H1 (cell line): ENCODE data around the gene FCHO1. TPM values are rescaled to one million over a fixed set of nuclear protein-coding genes. Genes with fewer than 3 reads are reported as not detected.

Experiments used
- CTCF ChIA-PET: fragments of 300-600 bp; sonication (Branson Sonifier 250); formaldehyde crosslinking; loops from one replicate; lab custom pipeline; 2021; ENCODE audit not compliant: partially characterized antibody; lab: Charles Lee
- POLR2A ChIA-PET: fragments of 300-600 bp; sonication (Branson Sonifier 250); formaldehyde crosslinking; loops from one replicate; lab custom pipeline; 2021; ENCODE audit warnings: inconsistent platforms; ENCODE audit not compliant: partially characterized antibody; lab: Charles Lee
- DNase-seq, 2 experiments: peaks; one replicate each; pipeline versions ENCODE4 v3.0.0 to v3.0.0-alpha.2; 2010 to 2022; ENCODE audit warnings: low spot score in 2 of 2, low read depth in 1 of 2, mixed read lengths in 1 of 2
- FAIRE-seq: peaks from 2 replicates; lab custom pipeline; 2011; peaks lifted over from hg19 to GRCh38; lab: Jason Lieb, UNC
- H2AFZ ChIP-seq: 2 replicates; pipeline ENCODE4 v1.8.1; 2012; ENCODE audit warnings: low read length, inconsistent platforms
- H2AK5ac ChIP-seq: 2 replicates; pipeline ENCODE4 v1.6.1; 2013; ENCODE audit warnings: low read depth, low read length
- H2BK120ac ChIP-seq: replicated peaks from 2 replicates; pipeline ENCODE3; 2013; ENCODE audit warnings: low read depth, low read length, inconsistent platforms
- H2BK12ac ChIP-seq: 2 replicates; pipeline ENCODE4 v1.6.1; 2013; ENCODE audit warnings: low read depth, low read length
- H2BK15ac ChIP-seq: 2 replicates; pipeline ENCODE4 v1.6.1; 2013; ENCODE audit warnings: low read length
- H2BK20ac ChIP-seq: 2 replicates; pipeline ENCODE4 v1.6.1; 2013; ENCODE audit warnings: low read length
- H2BK5ac ChIP-seq: 2 replicates; pipeline ENCODE4 v1.6.1; 2013; ENCODE audit warnings: low read depth, low read length
- H3K14ac ChIP-seq: 2 replicates; pipeline ENCODE4 v1.6.1; 2013; ENCODE audit warnings: inconsistent platforms; ENCODE audit not compliant: insufficient read length
- H3K18ac ChIP-seq: 2 replicates; pipeline ENCODE4 v1.6.1; 2013; ENCODE audit warnings: low read length; ENCODE audit errors: extremely low read depth
- H3K23ac ChIP-seq: 2 replicates; pipeline ENCODE4 v1.6.1; 2013; ENCODE audit warnings: inconsistent platforms; ENCODE audit not compliant: insufficient read length
- H3K23me2 ChIP-seq: 2 replicates; pipeline ENCODE4 v1.6.1; 2013; ENCODE audit warnings: low read depth, low read length
- H3K27ac ChIP-seq: 2 replicates; pipeline ENCODE4 v1.6.1; 2011; ENCODE audit warnings: low read depth, low read length, inconsistent platforms
- H3K27me3 ChIP-seq, 4 experiments: replicated peaks in 1 of 4; 1 replicate in 1 of 4; 2 replicates in 3 of 4; pipeline versions ENCODE4 v1.6.1 to v1.8.1; 2011 to 2013; ENCODE audit warnings: low read length in 3 of 4, mild to moderate bottlenecking in 3 of 4, inconsistent platforms in 2 of 4, mixed read lengths in 2 of 4, moderate library complexity in 1 of 4; ENCODE audit not compliant: control insufficient read depth in 3 of 4, insufficient read depth in 3 of 4; ENCODE audit errors: extremely low read depth in 1 of 4
- H3K36me3 ChIP-seq, 4 experiments: 2 replicates each; pipeline versions ENCODE4 v1.6.1 to v1.8.1; 2011 to 2013; ENCODE audit warnings: mild to moderate bottlenecking in 4 of 4, low read length in 3 of 4, moderate library complexity in 2 of 4, control low read depth in 1 of 4, inconsistent platforms in 1 of 4; ENCODE audit not compliant: insufficient read depth in 4 of 4, control insufficient read depth in 2 of 4
- H3K4ac ChIP-seq: replicated peaks from 2 replicates; pipeline ENCODE3; 2013; ENCODE audit warnings: low read length, low read depth, mixed read lengths, inconsistent platforms; ENCODE audit not compliant: insufficient read length
- H3K4me1 ChIP-seq, 4 experiments: replicated peaks in 1 of 4; 1 replicate in 1 of 4; 2 replicates in 3 of 4; pipeline versions ENCODE4 v1.6.1 to v1.8.1; 2011 to 2013; ENCODE audit warnings: low read length in 3 of 4, inconsistent platforms in 2 of 4, mixed read lengths in 1 of 4; ENCODE audit not compliant: insufficient read depth in 4 of 4, control insufficient read depth in 3 of 4
- H3K4me2 ChIP-seq, 2 experiments: 2 replicates each; pipeline versions ENCODE4 v1.6.1 to v1.8.1; 2011 to 2013; ENCODE audit warnings: low read depth in 2 of 2, low read length in 2 of 2, control low read depth in 1 of 2, inconsistent platforms in 1 of 2, mild to moderate bottlenecking in 1 of 2; ENCODE audit not compliant: insufficient read depth in 1 of 2
- H3K4me3 ChIP-seq, 4 experiments: fragments of 200-600, 300-600 bp in 1 of 4; sonication (generic), shearing (Covaris generic), sonication (Bioruptor Twin) in 1 of 4; 2 replicates each; pipeline versions ENCODE4 v1.5.1 to v1.8.1; 2011 to 2016; ENCODE audit warnings: low read length in 4 of 4, low read depth in 3 of 4, control low read depth in 2 of 4, inconsistent platforms in 2 of 4, mild to moderate bottlenecking in 2 of 4, mixed read lengths in 1 of 4, moderate library complexity in 1 of 4; ENCODE audit not compliant: insufficient read depth in 2 of 4; ENCODE audit errors: extremely low read depth in 1 of 4
- H3K56ac ChIP-seq: replicated peaks from 2 replicates; pipeline ENCODE3; 2013; ENCODE audit warnings: low read depth, mild to moderate bottlenecking, mixed read lengths, low read length, inconsistent platforms; ENCODE audit not compliant: insufficient read length
- H3K79me1 ChIP-seq: 2 replicates; pipeline ENCODE4 v1.6.1; 2013; ENCODE audit warnings: low read depth, low read length, control low read depth
- H3K79me2 ChIP-seq, 2 experiments: 2 replicates each; pipeline versions ENCODE4 v1.6.1 to v1.8.1; 2012 to 2013; ENCODE audit warnings: low read length in 2 of 2, mild to moderate bottlenecking in 2 of 2, inconsistent platforms in 1 of 2; ENCODE audit not compliant: insufficient read depth in 2 of 2, control insufficient read depth in 1 of 2
- H3K9ac ChIP-seq, 4 experiments: replicated peaks in 1 of 4; 1 replicate in 1 of 4; 2 replicates in 3 of 4; pipeline versions ENCODE4 v1.6.1 to v1.8.1; 2011 to 2013; ENCODE audit warnings: low read depth in 3 of 4, low read length in 3 of 4, control low read depth in 2 of 4, mild to moderate bottlenecking in 2 of 4, moderate library complexity in 2 of 4, inconsistent platforms in 1 of 4; ENCODE audit errors: extremely low read depth in 1 of 4
- H3K9me3 ChIP-seq, 2 experiments: 2 replicates each; pipeline versions ENCODE4 v1.6.1 to v1.8.1; 2012 to 2013; ENCODE audit warnings: mild to moderate bottlenecking in 2 of 2, moderate library complexity in 2 of 2, control low read depth in 1 of 2, inconsistent platforms in 1 of 2, low read depth in 1 of 2, low read length in 1 of 2, mixed read lengths in 1 of 2; ENCODE audit not compliant: insufficient read depth in 2 of 2
- H4K20me1 ChIP-seq, 2 experiments: replicated peaks in 1 of 2; 2 replicates each; pipeline versions ENCODE3 to v1.8.1; 2011 to 2013; ENCODE audit warnings: inconsistent platforms in 2 of 2, low read length in 2 of 2, mild to moderate bottlenecking in 1 of 2; ENCODE audit not compliant: insufficient read depth in 2 of 2, control insufficient read depth in 1 of 2
- H4K5ac ChIP-seq: 2 replicates; pipeline ENCODE4 v1.6.1; 2013; ENCODE audit warnings: low read length, low read depth, mixed read lengths, inconsistent platforms; ENCODE audit not compliant: insufficient read length
- H4K8ac ChIP-seq: 2 replicates; pipeline ENCODE4 v1.8.0; 2013; ENCODE audit warnings: mild to moderate bottlenecking, moderate library complexity, low read length, inconsistent platforms; ENCODE audit not compliant: insufficient read depth; ENCODE audit errors: extremely low read depth
- H4K91ac ChIP-seq: replicated peaks from 2 replicates; pipeline ENCODE3; 2013; ENCODE audit warnings: low read length, mixed read lengths, inconsistent platforms; ENCODE audit not compliant: insufficient read length
- ASH2L ChIP-seq: fragments of 200-600, 300-600 bp; sonication (generic); IDR thresholded peaks from one replicate; pipeline ENCODE4 v1.7.1; 2017; ENCODE audit warnings: low read length
- CBX5 ChIP-seq: fragments of 300-800, 300-1000 bp; sonication (generic); IDR thresholded peaks from 2 replicates; pipeline ENCODE4 v1.7.1; 2016; ENCODE audit warnings: antibody characterized with exemption, low read length, low read depth
- GABPA ChIP-seq: IDR thresholded peaks from 2 replicates; pipeline ENCODE4 v1.6.1; 2011; ENCODE audit warnings: mild to moderate bottlenecking, low read length, moderate library complexity, borderline replicate concordance; ENCODE audit not compliant: insufficient read depth
- HDAC2 ChIP-seq, 2 experiments: fragments of 300-600 bp in 1 of 2; sonication (generic) in 1 of 2; IDR thresholded peaks; 2 replicates each; pipeline ENCODE4 v1.6.1; 2011 to 2012; ENCODE audit warnings: low read depth in 2 of 2, low read length in 2 of 2, mild to moderate bottlenecking in 2 of 2, moderate library complexity in 2 of 2, borderline replicate concordance in 1 of 2, inconsistent platforms in 1 of 2
- HDAC6 ChIP-seq: IDR thresholded peaks from one replicate; pipeline ENCODE4 v1.7.1; 2012; ENCODE audit warnings: low read depth, mild to moderate bottlenecking, inconsistent platforms, low read length, moderate library complexity
- MAFK ChIP-seq: IDR thresholded peaks from 2 replicates; pipeline ENCODE4 v1.6.1; 2012; ENCODE audit warnings: low read depth, mild to moderate bottlenecking, improper control_type of control experiment, low read length
- SIRT6 ChIP-seq: IDR thresholded peaks from one replicate; pipeline ENCODE4 v1.7.1; 2012; ENCODE audit warnings: low read length, inconsistent platforms
- SRF ChIP-seq: IDR thresholded peaks from 2 replicates; pipeline ENCODE4 v1.6.1; 2011; ENCODE audit warnings: mild to moderate bottlenecking, low read depth, low read length, moderate library complexity
- SUZ12 ChIP-seq: fragments of 200-600 bp; sonication (generic); IDR thresholded peaks from 2 replicates; pipeline ENCODE4 v1.6.1; 2012; ENCODE audit warnings: mild to moderate bottlenecking, inconsistent platforms, low read length, moderate library complexity, mixed read lengths
- TAF1 ChIP-seq: IDR thresholded peaks from 2 replicates; pipeline ENCODE4 v1.6.1; 2011; ENCODE audit warnings: mild to moderate bottlenecking, low read depth, low read length
- WGBS, 2 experiments: shearing (Covaris generic) in 1 of 2; methylation state at CpG; one replicate each; pipeline versions ENCODE4 v1.1.6 to v1.1.7; 2013 to 2015; ENCODE audit warnings: low lambda C conversion rate in 2 of 2, mixed read lengths in 2 of 2, inconsistent platforms in 1 of 2, low coverage in 1 of 2, missing lambda C conversion rate in 1 of 2; ENCODE audit not compliant: insufficient replicate concordance in 2 of 2, insufficient coverage in 1 of 2, insufficient read length in 1 of 2; ENCODE audit errors: extremely low coverage in 1 of 2, missing lambda C conversion rate in 1 of 2; 5-methylcytosine and 5-hydroxymethylcytosine counted together
- polyA plus RNA-seq, 7 experiments: library from polyadenylated mRNA; depleted of rRNA in 3 of 7; stranded (reverse) in 5 of 7; unstranded in 2 of 7; fragments of >200 nt in 5 of 7; fragments of 200-250 nt in 2 of 7; gene quantifications; 1 replicate in 5 of 7; 2 replicates in 1 of 7; 4 replicates in 1 of 7; pipeline versions ENCODE4 v1.2.1 to v1.2.3, GENCODE V29; 2011 to 2013; ENCODE audit warnings: missing spikeins in 2 of 7, mixed read lengths in 2 of 7
- total RNA-seq: library from RNA; stranded (reverse); fragmentation: NEBNext Ultra II Directional; extraction: Animal tissue kit (Norgen Biotek cat#: 25700); gene quantifications from 2 replicates; pipeline ENCODE4 v1.2.1, GENCODE V29; 2021
- TF ChIP-seq, protein P1 (sequence below): IDR thresholded peaks from 2 replicates; pipeline ENCODE4 v1.6.1; 2012; ENCODE audit warnings: low read length, inconsistent platforms

Gene FCHO1
- total and polyA plus RNA-seq, 2 of the 8 experiments (the other 6 are each of a cell fraction or from before 2014, with no cell fraction given) = 13.0 to 25.9 TPM

DNA sequence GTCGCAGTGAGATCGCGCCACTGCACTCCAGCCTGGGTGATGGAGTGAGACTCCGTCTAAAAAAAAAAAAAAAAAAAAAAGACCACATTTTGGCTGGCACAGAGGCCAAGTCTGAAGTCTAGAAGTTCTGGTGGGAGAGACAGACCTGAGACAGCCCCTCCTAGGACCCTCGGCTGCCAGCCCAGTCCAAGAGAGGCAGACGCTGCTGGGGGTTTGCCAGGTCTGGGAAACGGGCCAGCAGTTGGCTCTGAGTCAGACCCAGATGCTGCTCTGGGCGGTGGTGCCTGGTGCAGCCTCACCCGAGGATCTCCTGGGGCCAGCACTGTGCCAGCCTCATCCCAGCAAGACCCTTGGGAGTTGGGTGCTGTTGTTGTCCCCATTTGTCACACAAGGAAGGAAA, 5.8 kb downstream of the FCHO1 start:
- no peak overlapping the region for H3K4ac ChIP-seq
- WGBS, 2 experiments = 93% methylated on average over 3 of the region's 9 CpGs; no CpG with 5 or more reads in 1 of the 2 experiments
- H3K9me3 ChIP-seq = no peaks in the 10 kb centered on the region
- no peak overlapping the region for H4K91ac ChIP-seq
- no peak overlapping the region for H3K4me2 ChIP-seq
- H4K8ac ChIP-seq = no peak overlapping the region
- H3K23me2 ChIP-seq = no peaks in the 10 kb centered on the region; the same call in 1 of the 2 replicates
- H3K79me2 ChIP-seq = no peaks in the 10 kb centered on the region
- H3K36me3 ChIP-seq = no peaks in the 10 kb centered on the region
- H3K4me1 ChIP-seq = peaks cover 0 to 9% (median 0%) of the 10 kb centered on the region in 4 experiments; a peak in 2 of 7 replicates
- H2AFZ ChIP-seq = no peak overlapping the region
- ChIA-PET CTCF (interaction anchor here (1.3 to 3.5 kb wide), 7 partner anchors 9 to 184 kb away, joined by 4 to 23 read pairs (median 4); no protein-coding TSS in a partner anchor), POLR2A (interaction anchor here (1.6 kb wide), 1 partner anchor 28 kb away, joined by 3 read pairs; no protein-coding TSS in a partner anchor)
- no peak overlapping the region for H3K18ac ChIP-seq
- no peaks in the 10 kb centered on the region for H4K20me1 ChIP-seq
- no peak overlapping the region for H2AK5ac ChIP-seq
- no peak overlapping the region for H4K5ac ChIP-seq
- H3K27ac ChIP-seq = no peak overlapping the region
- H3K79me1 ChIP-seq = no peaks in the 10 kb centered on the region; the same call in 1 of the 2 replicates
- no peak overlapping the region for H3K56ac ChIP-seq
- H2BK12ac ChIP-seq = no peak overlapping the region
- no peak overlapping the region for H3K23ac ChIP-seq
- FAIRE-seq (no peak), DNase-seq (no peak)
- no peak overlapping the region for H3K9ac ChIP-seq
- no peaks in the 10 kb centered on the region for H3K27me3 ChIP-seq
- no peak overlapping the region for H2BK5ac ChIP-seq
- no peak overlapping the region for H2BK20ac ChIP-seq
- no peak overlapping the region for H3K4me3 ChIP-seq
- H3K14ac ChIP-seq = no peak overlapping the region
- H2BK120ac ChIP-seq = no peak overlapping the region
- no peak overlapping the region for H2BK15ac ChIP-seq
- TF ChIP-seq GABPA = no peak
- TF ChIP-seq MAFK = no peak
- TF ChIP-seq CBX5 = no peak
- TF ChIP-seq TAF1 = no peak
- no peak for TF ChIP-seq ASH2L
- TF ChIP-seq HDAC2 (IDR thresholded peaks at IDR 0.05; ENCODE audit: borderline replicate concordance in 1 of 2, low read depth in 2 of 2, low read length in 2 of 2) = no peak
- TF ChIP-seq SRF = no peak
- TF ChIP-seq, protein P1, sequence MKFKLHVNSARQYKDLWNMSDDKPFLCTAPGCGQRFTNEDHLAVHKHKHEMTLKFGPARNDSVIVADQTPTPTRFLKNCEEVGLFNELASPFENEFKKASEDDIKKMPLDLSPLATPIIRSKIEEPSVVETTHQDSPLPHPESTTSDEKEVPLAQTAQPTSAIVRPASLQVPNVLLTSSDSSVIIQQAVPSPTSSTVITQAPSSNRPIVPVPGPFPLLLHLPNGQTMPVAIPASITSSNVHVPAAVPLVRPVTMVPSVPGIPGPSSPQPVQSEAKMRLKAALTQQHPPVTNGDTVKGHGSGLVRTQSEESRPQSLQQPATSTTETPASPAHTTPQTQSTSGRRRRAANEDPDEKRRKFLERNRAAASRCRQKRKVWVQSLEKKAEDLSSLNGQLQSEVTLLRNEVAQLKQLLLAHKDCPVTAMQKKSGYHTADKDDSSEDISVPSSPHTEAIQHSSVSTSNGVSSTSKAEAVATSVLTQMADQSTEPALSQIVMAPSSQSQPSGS = no peak
- no peak for TF ChIP-seq SIRT6
- no peak for TF ChIP-seq SUZ12
- no peak for TF ChIP-seq HDAC6
